Breast epithelium (tissue), 4 donors: ENCODE data around the gene SKP2. TPM values are rescaled to one million over a fixed set of nuclear protein-coding genes. Genes with fewer than 3 reads are reported as not detected.

ENCODE experiments used
- DNase-seq, 2 donors: peaks; one replicate each; pipeline ENCODE4 v3.0.0-alpha.2; 2019; ENCODE audit warnings: low spot score in 2 of 2
- H3K27ac ChIP-seq, 2 donors: fragments of 200-600 bp; sonication (generic) in 1 of 2; one replicate each; pipeline ENCODE4 v1.5.1; 2016 to 2019; ENCODE audit warnings: mild to moderate bottlenecking in 1 of 2
- H3K27me3 ChIP-seq, 2 donors: fragments of 200-600 bp; sonication (generic) in 1 of 2; one replicate each; pipeline versions ENCODE4 v1.5.1 to v1.6.0; 2017 to 2019; ENCODE audit warnings: control low read depth in 1 of 2, mild to moderate bottlenecking in 1 of 2
- H3K36me3 ChIP-seq: fragments of 200-600 bp; one replicate; pipeline ENCODE4 v1.5.1; 2019
- H3K4me1 ChIP-seq, 2 donors: fragments of 200-600 bp; sonication (generic); one replicate each; pipeline ENCODE4 v1.5.1; 2016 to 2019; ENCODE audit warnings: control low read depth in 1 of 2
- H3K4me3 ChIP-seq, 3 donors: fragments of 200-600 bp; sonication (generic); 1 replicate in 2 of 3; 2 replicates in 1 of 3; pipeline ENCODE4 v1.5.1; 2016 to 2019; ENCODE audit warnings: mild to moderate bottlenecking in 3 of 3, moderate library complexity in 2 of 3
- H3K9me3 ChIP-seq, 2 donors: fragments of 200-600 bp; sonication (generic) in 1 of 2; one replicate each; pipeline ENCODE4 v1.5.1; 2016 to 2019; ENCODE audit warnings: control low read depth in 1 of 2
- CTCF ChIP-seq, 3 donors: fragments of 450-650 bp; IDR thresholded peaks; one replicate each; pipeline ENCODE4 v1.5.1; 2016 to 2017; ENCODE audit warnings: antibody characterized with exemption in 3 of 3, mild to moderate bottlenecking in 3 of 3, moderate library complexity in 3 of 3
- POLR2A ChIP-seq: fragments of 450-650 bp; IDR thresholded peaks from one replicate; pipeline ENCODE4 v1.6.1; 2016; ENCODE audit warnings: antibody characterized with exemption, mild to moderate bottlenecking, moderate library complexity
- POLR2AphosphoS5 ChIP-seq, 3 donors: sonication (generic); formaldehyde crosslinking; IDR thresholded peaks; one replicate each; pipeline ENCODE4 v1.6.1; 2017; ENCODE audit warnings: antibody characterized with exemption in 3 of 3
- intact Hi-C: fragments of 100-400 bp; cut with DNase I; formaldehyde crosslinking; loops from one replicate; pipeline ENCODE4 v1.15.1; 2023; ENCODE audit warnings: low total_unique reads
- total RNA-seq, 3 donors: library from RNA; depleted of rRNA; stranded (reverse); fragments of >200 nt; gene quantifications; one replicate each; pipeline ENCODE4 v1.1.0, GENCODE V29; 2016

The SKP2 gene
- total RNA-seq, 3 donors from 2014 or later = 9.1 to 11.1 (median 9.2) TPM

- H3K4me1 ChIP-seq = peaks cover 0 to 4% of the 10 kb centered on the region in 2 donors
- H3K27me3 ChIP-seq = no peaks in the 10 kb centered on the region
- no peaks in the 10 kb centered on the region for H3K9me3 ChIP-seq
- TF ChIP-seq POLR2AphosphoS5 (IDR thresholded peaks at IDR 0.05) = no peak
- no peak for TF ChIP-seq POLR2A
- TF ChIP-seq CTCF (IDR thresholded peaks at IDR 0.05) = no peak
- no peak overlapping the region for H3K27ac ChIP-seq
- DNase-seq = no peak
- no peaks in the 10 kb centered on the region for H3K36me3 ChIP-seq
- no peak overlapping the region for H3K4me3 ChIP-seq
- intact Hi-C loops = no loop called here
Measured at GRCh38 chr5:36156619-36157018, 4.7 kb downstream of the SKP2 start.

GRCh38 chr5:36158144-36158543, 6.2 kb downstream of the SKP2 start:
- TF ChIP-seq POLR2A (no peak), CTCF (IDR thresholded peaks at IDR 0.05) (no peak), POLR2AphosphoS5 (IDR thresholded peaks at IDR 0.05) (no peak)
- no peaks in the 10 kb centered on the region for H3K36me3 ChIP-seq
- peaks cover 0 to 4% of the 10 kb centered on the region in 2 donors for H3K4me1 ChIP-seq
- no peak overlapping the region for H3K27ac ChIP-seq
- no peak for DNase-seq
- H3K9me3 ChIP-seq = no peaks in the 10 kb centered on the region
- intact Hi-C loops = no loop called here
- no peaks in the 10 kb centered on the region for H3K27me3 ChIP-seq
- H3K4me3 ChIP-seq = no peak overlapping the region

GRCh38 chr5:36160617-36161016, 8.7 kb downstream of the SKP2 start:
- no peaks in the 10 kb centered on the region for H3K4me1 ChIP-seq
- H3K27me3 ChIP-seq = no peaks in the 10 kb centered on the region
- intact Hi-C loops = no loop called here
- H3K9me3 ChIP-seq = no peaks in the 10 kb centered on the region
- DNase-seq = no peak
- no peaks in the 10 kb centered on the region for H3K36me3 ChIP-seq
- no peak for TF ChIP-seq POLR2AphosphoS5 (IDR thresholded peaks at IDR 0.05)
- TF ChIP-seq POLR2A = no peak
- TF ChIP-seq CTCF (IDR thresholded peaks at IDR 0.05) = no peak
- H3K4me3 ChIP-seq = no peak overlapping the region
- H3K27ac ChIP-seq = no peak overlapping the region

- no peaks in the 10 kb centered on the region for H3K27me3 ChIP-seq
Measured at GRCh38 chr5:36161361-36161760, 9.4 kb downstream of the SKP2 start.

More at GRCh38 chr5:36161361-36161760, 9.4 kb downstream of the SKP2 start:
- H3K27ac ChIP-seq = no peak overlapping the region
- H3K36me3 ChIP-seq = no peaks in the 10 kb centered on the region
- no peaks in the 10 kb centered on the region for H3K9me3 ChIP-seq
- no peak overlapping the region for H3K4me3 ChIP-seq
- no peak for DNase-seq
- no peaks in the 10 kb centered on the region for H3K4me1 ChIP-seq
- TF ChIP-seq CTCF (IDR thresholded peaks at IDR 0.05) = no peak
- no peak for TF ChIP-seq POLR2A
- TF ChIP-seq POLR2AphosphoS5 (IDR thresholded peaks at IDR 0.05) = no peak
- intact Hi-C loops = no loop called here
